Renal pelvis (tissue), 4 donors: Measurements from ENCODE around the gene AGO4. TPM values are rescaled to one million over a fixed set of nuclear protein-coding genes. Genes with fewer than 3 reads are reported as not detected.
"Not testable (repeated sequence)": the region's sequence is repeated elsewhere in the genome, so short reads cannot be mapped to it uniquely, and the experiment has no call there.

ENCODE experiments used
- DNase-seq: peaks from one replicate; pipeline ENCODE4 v3.0.0-alpha.2; 2013
- polyA plus RNA-seq, 3 donors: library from polyadenylated mRNA; unstranded; fragments of 120-200 nt; gene quantifications; one replicate each; pipeline ENCODE4 v1.2.1, GENCODE V29; 2013; ENCODE audit not compliant: insufficient read length in 3 of 3

The AGO4 gene
- polyA plus RNA-seq, 3 donors, result 15.0 to 31.0 (median 28.3) TPM

- no peak for DNase-seq
Measured at GRCh38 chr1:35809114-35810095, 1.6 kb downstream of the AGO4 start.

- DNase-seq, result no peak
Measured at GRCh38 chr1:35810096-35810881, 2.5 kb downstream of the AGO4 start.

- not testable (repeated sequence) for DNase-seq
Measured at GRCh38 chr1:35812754-35813153, 4.9 kb downstream of the AGO4 start.

GRCh38 chr1:35825255-35825654, 17.4 kb downstream of the AGO4 start:
- no peak for DNase-seq

- no peak for DNase-seq
Measured at GRCh38 chr1:35832276-35832905, 24.6 kb downstream of the AGO4 start.

GRCh38 chr1:35833395-35833794, 25.6 kb downstream of the AGO4 start:
- DNase-seq, result no peak

GRCh38 chr1:35834218-35834617, 26.4 kb downstream of the AGO4 start:
- DNase-seq, result no peak

- no peak for DNase-seq
Measured at GRCh38 chr1:35835398-35835797, 27.6 kb downstream of the AGO4 start.

- DNase-seq, result no peak
Measured at GRCh38 chr1:35836734-35837133, 28.9 kb downstream of the AGO4 start.

GRCh38 chr1:35838693-35839245, 31.0 kb downstream of the AGO4 start:
- DNase-seq, result no peak

GRCh38 chr1:35844826-35845225, 37.0 kb downstream of the AGO4 start:
- DNase-seq, result no peak

- no peak for DNase-seq
Measured at GRCh38 chr1:35845766-35846165, 38.0 kb downstream of the AGO4 start.

GRCh38 chr1:35847935-35848565, 40.2 kb downstream of the AGO4 start:
- DNase-seq, result no peak

GRCh38 chr1:35850051-35850450, 42.2 kb downstream of the AGO4 start:
- DNase-seq, result no peak

GRCh38 chr1:35850716-35851115, 42.9 kb downstream of the AGO4 start:
- DNase-seq, result no peak

GRCh38 chr1:35851132-35851869, 43.5 kb downstream of the AGO4 start:
- peak; percentile 74 for DNase-seq

GRCh38 chr1:35852241-35852640, 44.4 kb downstream of the AGO4 start:
- no peak for DNase-seq

- no peak for DNase-seq
Measured at GRCh38 chr1:35854989-35855700, 47.3 kb downstream of the AGO4 start.

GRCh38 chr1:35856964-35857363, 49.1 kb downstream of the AGO4 start:
- DNase-seq, result no peak

GRCh38 chr1:35857830-35858229, 50.0 kb downstream of the AGO4 start:
- DNase-seq, result no peak
